MCF 10A (cell line): ENCODE measurements around the gene GLB1L3. TPM values are rescaled to one million over a fixed set of nuclear protein-coding genes. Genes with fewer than 3 reads are reported as not detected.

ENCODE experiments used
- BruUV-seq: library from RNA; stranded (reverse); fragments of 400-500 nt; replicated peaks from 2 replicates; lab custom pipeline; 2021; lab: Mats Ljungman, UMichigan
- CTCF ChIA-PET: fragments of 300-600 bp; sonication (Branson Sonifier 250); formaldehyde crosslinking; extraction: SDS; loops from one replicate; lab custom pipeline; 2021; ENCODE audit warnings: antibody characterized with exemption, inconsistent platforms; lab: Yijun Ruan, JAX
- POLR2A ChIA-PET: fragments of 300-600, 350-650 bp; sonication (Branson Sonifier 250); formaldehyde crosslinking; extraction: SDS; loops from one replicate; lab custom pipeline; 2020; ENCODE audit warnings: antibody characterized with exemption, inconsistent platforms; lab: Yijun Ruan, JAX
- DNase-seq: peaks from one replicate; pipeline ENCODE4 v3.0.0-alpha.2; 2018; ENCODE audit not compliant: unreplicated experiment
- H3K27ac Mint-ChIP-seq: one replicate; pipeline ENCODE4 v1.8.0; 2022; ENCODE audit warnings: mild to moderate bottlenecking, low read depth, mixed read lengths; ENCODE audit not compliant: unreplicated experiment
- H3K27me3 Mint-ChIP-seq: one replicate; pipeline ENCODE4 v1.8.0; 2022; ENCODE audit warnings: mixed read lengths; ENCODE audit not compliant: insufficient read depth, unreplicated experiment
- H3K36me3 Mint-ChIP-seq: one replicate; pipeline ENCODE4 v1.8.0; 2022; ENCODE audit warnings: mild to moderate bottlenecking, moderate library complexity, mixed read lengths; ENCODE audit not compliant: insufficient read depth, unreplicated experiment
- H3K4me1 Mint-ChIP-seq: one replicate; pipeline ENCODE4 v1.8.0; 2022; ENCODE audit warnings: mixed read lengths; ENCODE audit not compliant: insufficient read depth, unreplicated experiment
- H3K4me3 Mint-ChIP-seq: one replicate; pipeline ENCODE4 v1.8.0; 2022; ENCODE audit warnings: mild to moderate bottlenecking, moderate library complexity, mixed read lengths; ENCODE audit not compliant: unreplicated experiment
- H3K9me3 Mint-ChIP-seq: one replicate; pipeline ENCODE4 v1.8.0; 2022; ENCODE audit warnings: mixed read lengths; ENCODE audit not compliant: unreplicated experiment
- intact Hi-C: fragments of 100-400 bp; cut with micrococcal nuclease; formaldehyde crosslinking; loops from 2 replicates; pipeline ENCODE4 v1.14.1; 2022
- total RNA-seq: library from RNA; stranded (reverse); gene quantifications from 2 replicates; pipeline ENCODE4 v1.2.3, GENCODE V29; 2022
- TF ChIP-seq, protein P1 (sequence below): fragments of 200-600 bp; IDR thresholded peaks from one replicate; pipeline ENCODE4 v1.8.0; 2022; ENCODE audit warnings: antibody characterized with exemption, mild to moderate bottlenecking; ENCODE audit not compliant: unreplicated experiment

Gene GLB1L3
- total RNA-seq, 1 experiment from 2014 or later, result not detected

DNA sequence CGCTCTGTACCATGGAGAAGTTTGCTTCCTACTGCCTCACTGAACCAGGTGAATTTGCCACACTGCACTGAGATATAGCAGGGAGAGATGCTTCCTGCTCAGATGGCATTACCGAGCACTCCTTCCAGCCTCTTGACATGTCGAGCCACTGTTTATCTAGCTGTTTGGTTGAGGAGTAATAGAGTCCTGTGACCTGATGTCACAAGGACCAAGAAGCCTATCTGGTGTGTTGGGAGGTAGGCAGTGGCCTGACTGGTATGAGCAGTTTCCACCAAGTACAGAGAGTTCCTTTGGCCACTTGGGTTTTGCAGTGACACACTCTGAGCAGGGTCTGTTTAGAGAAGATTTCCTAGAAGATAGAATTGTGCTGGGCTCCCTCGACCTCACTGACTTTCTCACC is 17.6 kb upstream of the GLB1L3 start:
- Mint-ChIP-seq H3K4me1 (peaks cover 9% of the 10 kb centered on the region), H3K4me3 (no peak overlapping the region), H3K36me3 (peaks cover 35% of the 10 kb centered on the region), H3K27me3 (no peaks in the 10 kb centered on the region), H3K27ac (no peak overlapping the region), H3K9me3 (no peaks in the 10 kb centered on the region)
- BruUV-seq, result no TSS peak
- DNase-seq, result no peak
- TF ChIP-seq, protein P1, sequence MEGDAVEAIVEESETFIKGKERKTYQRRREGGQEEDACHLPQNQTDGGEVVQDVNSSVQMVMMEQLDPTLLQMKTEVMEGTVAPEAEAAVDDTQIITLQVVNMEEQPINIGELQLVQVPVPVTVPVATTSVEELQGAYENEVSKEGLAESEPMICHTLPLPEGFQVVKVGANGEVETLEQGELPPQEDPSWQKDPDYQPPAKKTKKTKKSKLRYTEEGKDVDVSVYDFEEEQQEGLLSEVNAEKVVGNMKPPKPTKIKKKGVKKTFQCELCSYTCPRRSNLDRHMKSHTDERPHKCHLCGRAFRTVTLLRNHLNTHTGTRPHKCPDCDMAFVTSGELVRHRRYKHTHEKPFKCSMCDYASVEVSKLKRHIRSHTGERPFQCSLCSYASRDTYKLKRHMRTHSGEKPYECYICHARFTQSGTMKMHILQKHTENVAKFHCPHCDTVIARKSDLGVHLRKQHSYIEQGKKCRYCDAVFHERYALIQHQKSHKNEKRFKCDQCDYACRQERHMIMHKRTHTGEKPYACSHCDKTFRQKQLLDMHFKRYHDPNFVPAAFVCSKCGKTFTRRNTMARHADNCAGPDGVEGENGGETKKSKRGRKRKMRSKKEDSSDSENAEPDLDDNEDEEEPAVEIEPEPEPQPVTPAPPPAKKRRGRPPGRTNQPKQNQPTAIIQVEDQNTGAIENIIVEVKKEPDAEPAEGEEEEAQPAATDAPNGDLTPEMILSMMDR, result no peak
- ChIA-PET CTCF (interaction anchor here (1.3 kb wide), 1 partner anchor 10 kb away, joined by 4 read pairs; no protein-coding TSS in a partner anchor), POLR2A (no interaction called here)
- intact Hi-C loops, result no loop called here

DNA sequence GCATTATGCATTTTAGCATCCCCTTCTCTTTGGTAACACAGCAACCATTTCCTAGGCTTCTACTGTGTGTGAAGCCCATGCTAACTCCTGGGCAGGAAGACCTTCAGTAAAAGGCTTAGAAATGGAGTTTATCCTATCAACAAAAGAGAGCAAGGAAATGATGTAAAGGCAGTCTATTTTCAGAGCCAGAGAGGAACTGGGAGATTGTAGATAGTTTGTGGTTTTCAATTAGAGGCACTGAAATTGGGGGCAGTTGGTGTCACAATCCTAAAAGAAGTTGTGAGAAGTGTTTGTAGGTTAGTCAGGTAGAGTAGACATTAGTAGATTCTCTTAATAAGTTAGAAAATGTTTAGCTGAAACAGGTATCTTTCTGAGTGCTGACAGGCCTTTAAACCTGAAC is 15.7 kb upstream of the GLB1L3 start:
- Mint-ChIP-seq H3K27me3 (no peaks in the 10 kb centered on the region), H3K4me1 (no peaks in the 10 kb centered on the region), H3K4me3 (no peak overlapping the region), H3K27ac (no peak overlapping the region), H3K36me3 (peaks cover 41% of the 10 kb centered on the region), H3K9me3 (no peaks in the 10 kb centered on the region)
- intact Hi-C loops, result no loop called here
- CTCF ChIA-PET, result interaction anchor here (0.6 to 1.5 kb wide), 4 partner anchors 9 to 814 kb away, joined by 3 to 4 read pairs (median 3); no protein-coding TSS in a partner anchor
- BruUV-seq, result no TSS peak
- POLR2A ChIA-PET, result no interaction called here
- DNase-seq, result no peak
- TF ChIP-seq, protein P1, result no peak

DNA sequence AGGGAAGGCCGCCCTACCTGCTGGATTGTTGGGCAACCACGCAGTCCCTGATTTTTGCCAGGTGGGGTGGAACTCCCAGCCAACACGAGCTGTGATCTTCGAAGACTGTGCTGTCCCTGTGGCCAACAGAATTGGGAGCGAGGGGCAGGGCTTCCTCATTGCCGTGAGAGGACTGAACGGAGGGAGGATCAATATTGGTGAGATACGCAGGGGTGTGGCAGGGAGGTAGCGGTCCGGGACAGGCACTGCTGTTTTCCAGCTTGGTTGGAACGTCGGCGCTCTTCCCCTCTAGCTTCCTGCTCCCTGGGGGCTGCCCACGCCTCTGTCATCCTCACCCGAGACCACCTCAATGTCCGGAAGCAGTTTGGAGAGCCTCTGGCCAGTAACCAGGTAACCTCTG is 15.2 kb upstream of the GLB1L3 start:
- intact Hi-C loops, result no loop called here
- Mint-ChIP-seq H3K36me3 (peaks cover 41% of the 10 kb centered on the region), H3K4me1 (no peaks in the 10 kb centered on the region), H3K9me3 (no peaks in the 10 kb centered on the region), H3K4me3 (no peak overlapping the region), H3K27me3 (no peaks in the 10 kb centered on the region), H3K27ac (no peak overlapping the region)
- BruUV-seq, result no TSS peak
- POLR2A ChIA-PET, result no interaction called here
- TF ChIP-seq, protein P1, result no peak
- CTCF ChIA-PET, result interaction anchor here (0.6 to 2.5 kb wide), 6 partner anchors 9 to 813 kb away, joined by 3 to 14 read pairs (median 4); no protein-coding TSS in a partner anchor
- no peak for DNase-seq

DNA sequence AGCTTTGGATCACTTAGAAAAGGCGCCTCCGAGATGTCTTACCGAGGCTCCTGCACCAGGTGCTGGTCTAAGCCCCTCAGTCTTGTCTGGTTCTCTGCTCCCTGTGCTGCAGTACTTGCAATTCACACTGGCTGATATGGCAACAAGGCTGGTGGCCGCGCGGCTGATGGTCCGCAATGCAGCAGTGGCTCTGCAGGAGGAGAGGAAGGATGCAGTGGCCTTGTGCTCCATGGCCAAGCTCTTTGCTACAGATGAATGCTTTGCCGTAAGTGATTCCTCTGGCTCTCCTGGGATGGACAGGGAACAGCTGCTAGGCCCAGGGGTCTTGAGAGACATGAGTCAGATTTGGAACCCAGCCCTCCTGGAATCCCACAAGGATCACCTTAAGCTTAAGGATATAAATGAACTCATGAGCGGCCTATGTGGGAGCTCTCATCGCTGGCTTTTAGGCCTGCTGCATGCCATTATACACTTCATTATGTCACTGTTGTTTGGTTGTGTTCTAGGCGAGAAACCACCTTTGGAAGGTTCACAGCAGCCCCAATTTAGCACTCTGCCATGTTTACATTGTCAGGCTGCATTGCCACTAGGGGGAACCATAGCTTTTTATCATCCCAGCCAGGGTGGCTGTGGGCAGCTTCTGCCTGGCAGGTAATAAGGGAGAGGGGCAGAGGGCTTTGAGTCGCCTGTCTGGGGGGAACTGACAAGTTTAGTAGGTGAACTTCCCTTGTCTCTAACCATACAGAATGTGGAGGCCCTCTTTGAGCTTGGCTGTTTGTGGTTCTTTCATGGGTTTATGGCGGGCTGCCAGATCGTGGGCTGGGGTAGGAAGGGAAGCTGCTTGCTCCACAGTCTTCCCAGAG is 14.3 kb upstream of the GLB1L3 start:
- Mint-ChIP-seq H3K4me1 (peaks cover 8% of the 10 kb centered on the region), H3K27ac (no peak overlapping the region), H3K4me3 (no peak overlapping the region), H3K36me3 (peaks cover 41% of the 10 kb centered on the region), H3K9me3 (no peaks in the 10 kb centered on the region), H3K27me3 (no peaks in the 10 kb centered on the region)
- TF ChIP-seq, protein P1, result peak; percentile 48
- ChIA-PET CTCF (interaction anchor here (0.5 to 2.5 kb wide), 28 partner anchors 8 to 812 kb away, joined by 3 to 14 read pairs (median 3); no protein-coding TSS in a partner anchor), POLR2A (interaction anchor here (0.8 kb wide), 1 partner anchor 37 kb away, joined by 5 read pairs; the partner anchor contains the start of genes NCAPD3 and VPS26B)
- no TSS peak for BruUV-seq
- intact Hi-C loops, result no loop called here
- DNase-seq, result peak; percentile 54
